Large intestine (tissue), 3 donors: ENCODE results near the gene RARS1. TPM values are rescaled to one million over a fixed set of nuclear protein-coding genes. Genes with fewer than 3 reads are reported as not detected.

Experiments
- DNase-seq, 2 donors: peaks; one replicate each; pipeline versions ENCODE4 v3.0.0 to v3.0.0-alpha.2; 2013
- H3K27ac ChIP-seq: one replicate; pipeline ENCODE4 v1.5.1; 2013; ENCODE audit warnings: low read length
- H3K27me3 ChIP-seq: 2 replicates; pipeline ENCODE4 v1.6.1; 2013; ENCODE audit warnings: low read length; ENCODE audit not compliant: control insufficient read depth, insufficient read depth
- H3K36me3 ChIP-seq: 2 replicates; pipeline ENCODE4 v1.6.1; 2013; ENCODE audit warnings: low read length; ENCODE audit not compliant: control insufficient read depth, insufficient read depth
- H3K4me1 ChIP-seq: one replicate; pipeline ENCODE4 v1.6.1; 2013; ENCODE audit warnings: low read length; ENCODE audit not compliant: control insufficient read depth, insufficient read depth
- H3K4me3 ChIP-seq: one replicate; pipeline ENCODE4 v1.5.1; 2013; ENCODE audit warnings: low read length
- H3K9me3 ChIP-seq: one replicate; pipeline ENCODE4 v1.6.1; 2013; ENCODE audit warnings: mild to moderate bottlenecking, low read depth, low read length, moderate library complexity; ENCODE audit not compliant: control insufficient read depth
- WGBS: methylation state at CpG from one replicate; pipeline ENCODE4 v1.1.5; 2013; ENCODE audit warnings: low lambda C conversion rate; ENCODE audit not compliant: insufficient coverage; 5-methylcytosine and 5-hydroxymethylcytosine counted together
- polyA plus RNA-seq: library from polyadenylated mRNA; unstranded; fragments of 120-200 nt; gene quantifications from one replicate; pipeline ENCODE4 v1.2.1, GENCODE V29; 2013

RARS1 gene
- polyA plus RNA-seq, 1 donor: 76.3 TPM

GRCh38 chr5:168550656-168551055 is 64.4 kb downstream of the RARS1 start:
- Histone ChIP-seq H3K4me1 (no peaks in the 10 kb centered on the region), H3K27me3 (no peaks in the 10 kb centered on the region), H3K9me3 (no peaks in the 10 kb centered on the region), H3K36me3 (peaks cover 26% of the 10 kb centered on the region), H3K4me3 (no peak overlapping the region), H3K27ac (no peak overlapping the region)
- no peak for DNase-seq

GRCh38 chr5:168552146-168552545 is 65.9 kb downstream of the RARS1 start:
- Histone ChIP-seq H3K4me1 (no peaks in the 10 kb centered on the region), H3K36me3 (peaks cover 35% of the 10 kb centered on the region), H3K27me3 (no peaks in the 10 kb centered on the region), H3K9me3 (no peaks in the 10 kb centered on the region), H3K4me3 (no peak overlapping the region), H3K27ac (no peak overlapping the region)
- WGBS: no CpG with 5 or more reads among the region's 1 CpG
- no peak for DNase-seq

DNA sequence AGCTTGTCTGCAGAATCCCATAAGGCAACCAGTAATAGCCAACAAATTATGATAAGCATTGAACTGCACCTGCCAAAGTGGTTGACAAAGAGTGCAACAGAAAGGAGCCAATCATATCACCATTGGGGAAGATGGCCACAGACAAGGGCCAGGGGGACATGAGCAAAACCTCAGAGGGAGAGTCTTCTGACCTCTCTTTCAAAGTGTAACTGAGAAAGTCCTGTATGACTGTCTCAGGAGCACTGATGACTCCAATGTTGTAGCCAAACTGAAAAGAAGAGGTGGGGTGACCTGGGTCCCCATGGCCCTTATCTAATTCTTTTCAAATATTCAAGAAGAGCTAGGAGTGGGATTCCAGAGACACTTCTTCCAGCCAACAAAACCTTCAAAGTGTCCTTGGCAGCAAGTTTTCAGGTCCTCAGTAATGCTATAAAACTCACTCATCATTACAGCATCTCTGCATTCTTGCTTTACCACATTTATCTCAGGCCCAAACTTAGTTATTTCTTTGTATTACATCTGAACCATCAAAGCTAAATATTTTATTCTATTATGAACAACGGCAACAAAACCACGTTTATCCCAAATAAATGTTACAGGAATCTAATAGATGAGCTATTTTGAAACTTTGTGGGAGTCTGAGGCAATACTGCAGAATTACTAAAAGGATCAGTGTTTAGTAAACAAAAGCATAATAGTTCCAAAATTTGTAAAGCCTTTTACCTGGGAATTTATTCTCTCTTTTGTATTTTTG is 67.3 kb downstream of the RARS1 start:
- H3K36me3 ChIP-seq: peaks cover 44% of the 10 kb centered on the region

DNA sequence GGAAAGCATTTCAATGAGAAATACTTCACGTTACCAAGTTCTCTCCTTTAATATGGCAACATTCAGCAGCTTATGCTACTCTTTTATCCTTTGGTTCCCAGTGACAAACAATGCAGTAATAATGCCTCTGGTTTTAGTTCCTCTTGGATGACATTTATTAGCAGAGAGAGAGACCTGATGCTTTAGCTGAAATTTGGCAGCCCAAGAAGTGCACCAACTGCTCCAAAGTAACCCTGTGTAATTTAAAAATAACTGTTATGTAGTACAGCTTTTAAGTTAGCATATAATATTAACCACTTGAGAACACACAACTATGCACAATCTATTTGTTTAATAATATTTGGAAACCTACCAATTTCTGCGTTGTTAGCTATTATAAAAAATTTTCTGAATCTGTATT is 71.1 kb downstream of the RARS1 start:
- 100% methylated on average over 1 of the region's 2 CpGs for WGBS
- Histone ChIP-seq H3K9me3 (no peaks in the 10 kb centered on the region), H3K27me3 (no peaks in the 10 kb centered on the region), H3K4me3 (no peak overlapping the region), H3K4me1 (peaks cover 6% of the 10 kb centered on the region), H3K27ac (no peak overlapping the region), H3K36me3 (peaks cover 61% of the 10 kb centered on the region)
- no peak for DNase-seq

More for the DNA sequence above, 67.3 kb downstream of the RARS1 start:
- Histone ChIP-seq H3K27ac (no peak overlapping the region), H3K4me1 (no peaks in the 10 kb centered on the region), H3K9me3 (no peaks in the 10 kb centered on the region), H3K4me3 (no peak overlapping the region), H3K27me3 (no peaks in the 10 kb centered on the region)
- WGBS: 93% methylated on average over 2 of the region's 2 CpGs
- no peak for DNase-seq

GRCh38 chr5:168562279-168562678 is 76.0 kb downstream of the RARS1 start:
- H3K9me3 ChIP-seq: no peaks in the 10 kb centered on the region
- DNase-seq: peak; percentile 48 to 71
- WGBS: 22% methylated on average over 2 of the region's 2 CpGs
- H3K27ac ChIP-seq: peak overlapping the region; percentile 76
- H3K36me3 ChIP-seq: peaks cover 48% of the 10 kb centered on the region
- H3K4me1 ChIP-seq: peaks cover 8% of the 10 kb centered on the region
- H3K27me3 ChIP-seq: no peaks in the 10 kb centered on the region
- H3K4me3 ChIP-seq: no peak overlapping the region

- DNase-seq: no peak
- WGBS: 100% methylated on average over 1 of the region's 1 CpG
Measured at GRCh38 chr5:168563959-168564358, 77.7 kb downstream of the RARS1 start.

DNA sequence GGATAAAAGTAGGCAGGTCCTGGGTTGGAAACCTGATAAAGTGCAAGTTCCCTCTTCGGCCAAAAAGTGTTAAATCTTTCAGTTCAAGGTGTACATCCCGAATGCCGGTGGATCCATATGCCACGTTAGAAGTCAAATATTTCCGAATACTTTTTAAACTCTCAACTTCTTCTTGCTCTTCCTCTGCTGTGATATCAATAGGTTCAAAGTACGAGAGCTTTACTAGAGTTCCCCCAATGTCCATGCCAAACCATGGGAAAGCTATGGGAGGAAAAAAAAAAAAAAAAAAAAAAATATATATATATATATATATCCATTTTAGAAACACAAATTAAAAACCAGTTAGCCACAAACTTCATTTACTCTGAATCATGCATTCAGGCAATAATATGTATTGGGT is 82.5 kb downstream of the RARS1 start:
- no peak overlapping the region for H3K4me3 ChIP-seq

More at GRCh38 chr5:168563959-168564358, 77.7 kb downstream of the RARS1 start:
- H3K4me1 ChIP-seq: peaks cover 8% of the 10 kb centered on the region
- H3K36me3 ChIP-seq: peaks cover 44% of the 10 kb centered on the region
- no peak overlapping the region for H3K27ac ChIP-seq
- H3K9me3 ChIP-seq: no peaks in the 10 kb centered on the region
- no peak overlapping the region for H3K4me3 ChIP-seq
- H3K27me3 ChIP-seq: no peaks in the 10 kb centered on the region

More for the DNA sequence above, 82.5 kb downstream of the RARS1 start:
- H3K9me3 ChIP-seq: no peaks in the 10 kb centered on the region
- no peaks in the 10 kb centered on the region for H3K27me3 ChIP-seq
- H3K4me1 ChIP-seq: no peaks in the 10 kb centered on the region
- no peak for DNase-seq
- peaks cover 25% of the 10 kb centered on the region for H3K36me3 ChIP-seq
- H3K27ac ChIP-seq: no peak overlapping the region
- 100% methylated on average over 4 of the region's 6 CpGs for WGBS

Other genes with a start within 250 kb of the RARS1 start
- 28.6 TPM for gene WWC1, start 194.8 kb upstream of the RARS1 start, polyA plus RNA-seq
- 4.0 TPM for gene FBLL1, start 42.8 kb downstream of the RARS1 start, polyA plus RNA-seq
- gene PANK3, start 92.9 kb downstream of the RARS1 start, polyA plus RNA-seq: 56.9 TPM